ENCODE measurements around the gene ADAMTSL3. TPM values are rescaled to one million over a fixed set of nuclear protein-coding genes. Genes with fewer than 3 reads are reported as not detected.

ADAMTSL3 gene
- total RNA-seq, 6 experiments from 2014 or later = not detected

DNA sequence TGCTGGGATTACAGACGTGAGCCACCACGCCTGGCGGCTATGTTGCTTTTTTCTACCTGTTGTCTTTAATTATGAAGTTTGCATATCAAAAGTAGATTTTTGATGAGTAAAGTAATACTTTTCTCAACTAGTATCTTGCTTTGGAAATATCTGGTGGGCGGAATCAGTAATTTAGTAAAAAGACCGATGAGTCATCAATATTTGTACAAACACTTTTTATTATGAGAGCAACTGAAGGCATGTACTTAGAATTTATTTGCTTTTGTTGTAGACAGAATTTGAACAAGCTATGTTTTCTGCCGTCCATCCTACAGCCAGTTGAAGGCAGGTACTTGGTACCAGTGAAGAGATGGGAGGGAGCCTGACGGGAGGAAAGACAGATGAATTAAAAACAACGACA is 164.7 kb downstream of the ADAMTSL3 start:
- H3K36me3 Mint-ChIP-seq (ENCODE audit: low read depth) = peaks cover 8% of the 10 kb centered on the region; the same call in 1 of the 2 replicates
- no peak overlapping the region for H3K4me3 Mint-ChIP-seq
- H3K27me3 Mint-ChIP-seq (ENCODE audit: insufficient read depth) = no peaks in the 10 kb centered on the region; the same call in 1 of the 2 replicates
- H3K27ac Mint-ChIP-seq = no peak overlapping the region
- DNase-seq = no peak
- no peaks in the 10 kb centered on the region for H3K4me1 Mint-ChIP-seq (ENCODE audit: low read depth)
- no peak for TF ChIP-seq CTCF (IDR thresholded peaks at IDR 0.05)
- H3K9me3 Mint-ChIP-seq = peaks cover 38% of the 10 kb centered on the region

- H3K27ac Mint-ChIP-seq = no peak overlapping the region
These were observed 176.5 kb downstream of the ADAMTSL3 start for GRCh38 chr15:83830381-83830780.

GRCh38 chr15:83833569-83833968 is 179.6 kb downstream of the ADAMTSL3 start:
- H3K27me3 Mint-ChIP-seq (ENCODE audit: insufficient read depth) = no peaks in the 10 kb centered on the region
- peaks cover 9% of the 10 kb centered on the region for H3K36me3 Mint-ChIP-seq (ENCODE audit: low read depth)
- H3K9me3 Mint-ChIP-seq = peaks cover 53% of the 10 kb centered on the region
- H3K27ac Mint-ChIP-seq = no peak overlapping the region
- no peak overlapping the region for H3K4me3 Mint-ChIP-seq
- TF ChIP-seq CTCF (IDR thresholded peaks at IDR 0.05) = no peak
- no peaks in the 10 kb centered on the region for H3K4me1 Mint-ChIP-seq (ENCODE audit: low read depth)
- no peak for DNase-seq

More at GRCh38 chr15:83830381-83830780, 176.5 kb downstream of the ADAMTSL3 start:
- no peak for DNase-seq
- no peak for TF ChIP-seq CTCF (IDR thresholded peaks at IDR 0.05)
- H3K4me1 Mint-ChIP-seq (ENCODE audit: low read depth) = no peaks in the 10 kb centered on the region
- H3K27me3 Mint-ChIP-seq (ENCODE audit: insufficient read depth) = no peaks in the 10 kb centered on the region
- peaks cover 44% of the 10 kb centered on the region for H3K9me3 Mint-ChIP-seq
- peaks cover 9% of the 10 kb centered on the region for H3K36me3 Mint-ChIP-seq (ENCODE audit: low read depth)
- H3K4me3 Mint-ChIP-seq = no peak overlapping the region

DNA sequence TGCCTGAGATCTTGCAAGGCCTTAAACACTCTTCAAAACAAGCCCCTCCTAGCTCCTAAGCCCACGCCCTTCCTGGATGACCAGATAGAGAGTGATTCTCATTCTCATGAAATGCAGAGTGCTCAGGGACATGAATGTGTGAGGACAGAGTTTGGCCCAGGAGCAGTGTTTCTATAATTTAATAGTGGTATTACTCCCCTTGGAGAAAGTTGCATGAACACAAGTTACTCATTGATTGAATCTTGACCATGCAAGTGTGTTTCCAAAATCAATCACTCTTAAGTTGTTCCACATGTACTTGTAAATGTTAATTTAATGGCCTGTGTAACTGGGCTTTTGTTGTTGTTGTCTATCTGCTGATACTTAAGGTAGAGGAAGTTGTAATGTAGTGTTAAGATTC is 181.6 kb downstream of the ADAMTSL3 start:
- H3K9me3 Mint-ChIP-seq = peaks cover 58% of the 10 kb centered on the region
- DNase-seq = no peak
- H3K4me1 Mint-ChIP-seq (ENCODE audit: low read depth) = no peaks in the 10 kb centered on the region
- peaks cover 4% of the 10 kb centered on the region; the same call in 1 of the 2 replicates for H3K36me3 Mint-ChIP-seq (ENCODE audit: low read depth)
- no peak for TF ChIP-seq CTCF (IDR thresholded peaks at IDR 0.05)
- no peaks in the 10 kb centered on the region for H3K27me3 Mint-ChIP-seq (ENCODE audit: insufficient read depth)
- H3K27ac Mint-ChIP-seq = no peak overlapping the region
- no peak overlapping the region for H3K4me3 Mint-ChIP-seq

DNA sequence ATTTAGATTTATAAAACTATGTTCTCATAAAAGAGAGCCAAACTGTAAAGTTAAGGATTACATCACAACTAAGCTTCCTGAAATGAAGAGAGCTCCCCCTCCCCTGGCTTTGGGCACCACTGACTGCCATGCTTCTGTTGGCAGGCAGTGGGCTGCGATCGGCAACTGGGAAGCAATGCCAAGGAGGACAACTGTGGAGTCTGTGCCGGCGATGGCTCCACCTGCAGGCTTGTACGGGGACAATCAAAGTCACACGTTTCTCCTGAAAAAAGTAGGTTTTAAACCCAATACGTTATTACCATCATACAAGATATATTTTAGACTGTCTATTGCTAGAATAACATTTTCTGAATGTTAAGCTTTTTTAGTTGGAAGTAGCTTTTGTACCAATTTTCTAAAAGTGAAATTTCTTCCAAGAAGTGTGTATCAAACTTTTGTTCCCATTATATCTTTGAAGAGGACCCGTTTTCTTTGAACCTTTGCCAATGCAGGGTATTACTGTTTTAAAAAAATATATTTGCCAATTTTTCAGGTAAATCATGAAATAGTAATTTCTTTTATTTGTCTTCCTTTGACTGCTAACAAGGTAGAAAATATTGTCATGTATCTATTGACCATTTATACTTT is 184.1 kb downstream of the ADAMTSL3 start:
- Mint-ChIP-seq H3K4me3 (no peak overlapping the region), H3K27me3 (ENCODE audit: insufficient read depth) (no peaks in the 10 kb centered on the region), H3K27ac (no peak overlapping the region), H3K4me1 (ENCODE audit: low read depth) (no peaks in the 10 kb centered on the region), H3K36me3 (ENCODE audit: low read depth) (no peaks in the 10 kb centered on the region), H3K9me3 (peaks cover 55% of the 10 kb centered on the region)
- TF ChIP-seq CTCF (IDR thresholded peaks at IDR 0.05) = no peak
- no peak for DNase-seq

Measured in HFFc6 (cell line).